HEK293T (cell line): ENCODE data around the gene TOP3B.

Experiments
- ARNT ChIP-seq: fragments of 450-650 bp; IDR thresholded peaks from 2 replicates; pipeline ENCODE4 v1.6.1; 2017; ENCODE audit warnings: mild to moderate bottlenecking
- BHLHE40 ChIP-seq: fragments of 450-650 bp; IDR thresholded peaks from 2 replicates; pipeline ENCODE4 v1.6.1; 2016; ENCODE audit warnings: mild to moderate bottlenecking, moderate library complexity, borderline replicate concordance
- CTBP1 ChIP-seq: fragments of 450-650 bp; IDR thresholded peaks from 2 replicates; pipeline ENCODE4 v1.6.1; 2016; ENCODE audit warnings: borderline replicate concordance
- ELF4 ChIP-seq: fragments of 450-650 bp; IDR thresholded peaks from 2 replicates; pipeline ENCODE4 v1.6.1; 2017; ENCODE audit warnings: antibody characterized with exemption
- FOXA1 ChIP-seq: fragments of 450-650 bp; IDR thresholded peaks from 2 replicates; pipeline ENCODE4 v1.6.1; 2016; ENCODE audit warnings: mild to moderate bottlenecking
- FOXK2 ChIP-seq: fragments of 450-650 bp; IDR thresholded peaks from 2 replicates; pipeline ENCODE4 v1.6.1; 2016; ENCODE audit warnings: mild to moderate bottlenecking
- FOXM1 ChIP-seq: fragments of 450-650 bp; IDR thresholded peaks from 2 replicates; pipeline ENCODE4 v1.6.1; 2017; ENCODE audit warnings: mild to moderate bottlenecking, borderline replicate concordance
- SP1 ChIP-seq: fragments of 450-650 bp; IDR thresholded peaks from 2 replicates; pipeline ENCODE4 v1.6.1; 2017
- ZNF384 ChIP-seq: fragments of 450-650 bp; IDR thresholded peaks from 2 replicates; pipeline ENCODE4 v1.6.1; 2016
- TF ChIP-seq, protein P1 (sequence below): fragments of 450-650 bp; IDR thresholded peaks from 2 replicates; pipeline ENCODE4 v1.6.1; 2016

- TF ChIP-seq CTBP1 = no peak
- TF ChIP-seq FOXM1 = no peak
- no peak for TF ChIP-seq SP1
- no peak for TF ChIP-seq FOXA1
- no peak for TF ChIP-seq ARNT
- TF ChIP-seq FOXK2 = no peak
- TF ChIP-seq BHLHE40 = no peak
- TF ChIP-seq ELF4 = no peak
- TF ChIP-seq, protein P1, sequence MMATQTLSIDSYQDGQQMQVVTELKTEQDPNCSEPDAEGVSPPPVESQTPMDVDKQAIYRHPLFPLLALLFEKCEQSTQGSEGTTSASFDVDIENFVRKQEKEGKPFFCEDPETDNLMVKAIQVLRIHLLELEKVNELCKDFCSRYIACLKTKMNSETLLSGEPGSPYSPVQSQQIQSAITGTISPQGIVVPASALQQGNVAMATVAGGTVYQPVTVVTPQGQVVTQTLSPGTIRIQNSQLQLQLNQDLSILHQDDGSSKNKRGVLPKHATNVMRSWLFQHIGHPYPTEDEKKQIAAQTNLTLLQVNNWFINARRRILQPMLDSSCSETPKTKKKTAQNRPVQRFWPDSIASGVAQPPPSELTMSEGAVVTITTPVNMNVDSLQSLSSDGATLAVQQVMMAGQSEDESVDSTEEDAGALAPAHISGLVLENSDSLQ = no peak
- TF ChIP-seq ZNF384 = no peak
Measured at GRCh38 chr22:21951931-21952465, 30.6 kb downstream of the TOP3B start.
